HepG2 (cell line): Measurements from ENCODE around the gene ATG4D. TPM values are rescaled to one million over a fixed set of nuclear protein-coding genes. Genes with fewer than 3 reads are reported as not detected.

Source experiments
- CENPX ChIP-seq: sonication (generic); formaldehyde crosslinking; IDR thresholded peaks from 2 replicates; pipeline ENCODE4 v1.9.0; 2021; ENCODE audit warnings: mild to moderate bottlenecking, missing genetic modification reagents, moderate library complexity
- FOXP1 ChIP-seq, 2 experiments: fragments of 450-650 bp in 1 of 2; IDR thresholded peaks; 2 replicates each; pipeline ENCODE4 v1.6.1; 2017 to 2018; ENCODE audit warnings: antibody characterized with exemption in 1 of 2
- GATAD2A ChIP-seq: IDR thresholded peaks from 2 replicates; pipeline ENCODE4 v1.6.1; 2016
- HNRNPK ChIP-seq: fragments of 200-400 bp; formaldehyde crosslinking; IDR thresholded peaks from 2 replicates; pipeline ENCODE4 v1.6.1; 2018; ENCODE audit warnings: low read length, low read depth, moderate library complexity, mild to moderate bottlenecking; ENCODE audit not compliant: poor library complexity, severe bottlenecking
- ISL2 ChIP-seq: sonication (generic); formaldehyde crosslinking; IDR thresholded peaks from 2 replicates; pipeline ENCODE4 v1.5.0; 2020; ENCODE audit warnings: missing genetic modification reagents
- RXRA ChIP-seq: sonication (generic); formaldehyde crosslinking; IDR thresholded peaks from 2 replicates; pipeline ENCODE4 v1.5.1; 2020; ENCODE audit warnings: missing genetic modification reagents
- SIX1 ChIP-seq: sonication (generic); formaldehyde crosslinking; IDR thresholded peaks from 2 replicates; pipeline ENCODE4 v1.4.0; 2020; ENCODE audit warnings: missing genetic modification reagents, borderline replicate concordance
- SNAI1 ChIP-seq: sonication (generic); formaldehyde crosslinking; IDR thresholded peaks from 2 replicates; pipeline ENCODE4 v1.5.0; 2020; ENCODE audit warnings: mild to moderate bottlenecking, missing genetic modification reagents, borderline replicate concordance
- TEAD3 ChIP-seq: optimal IDR thresholded peaks from 2 replicates; pipeline ENCODE3; 2016; ENCODE audit warnings: borderline replicate concordance
- ZNF33B ChIP-seq: sonication (generic); formaldehyde crosslinking; IDR thresholded peaks from 2 replicates; pipeline ENCODE4 v1.5.1; 2020; ENCODE audit warnings: mild to moderate bottlenecking, missing genetic modification reagents
- ZNF550 ChIP-seq: sonication (generic); formaldehyde crosslinking; IDR thresholded peaks from 2 replicates; pipeline ENCODE4 v1.4.0; 2020; ENCODE audit warnings: mild to moderate bottlenecking, missing genetic modification reagents, borderline replicate concordance
- polyA plus RNA-seq, 8 experiments: library from polyadenylated mRNA; depleted of rRNA in 3 of 8; stranded (reverse) in 7 of 8; unstranded in 1 of 8; fragments of >200 nt; fragmentation: Illumina TruSeq in 4 of 8; extraction: Trizol in 4 of 8; gene quantifications; 2 replicates each; pipeline versions ENCODE4 v1.2.1 to v1.2.3, GENCODE V29; 2011 to 2016; ENCODE audit warnings: low read depth in 4 of 8, missing spikeins in 1 of 8, mixed read lengths in 1 of 8; ENCODE audit not compliant: insufficient read depth in 1 of 8
- total RNA-seq, 5 experiments: library from RNA; depleted of rRNA; stranded (reverse); fragments of >200 nt; fragmentation: Illumina TruSeq; extraction: Trizol; gene quantifications; 2 replicates each; pipeline ENCODE4 v1.2.3, GENCODE V29; 2016; ENCODE audit warnings: low read depth in 1 of 5
- TF ChIP-seq, protein P1 (sequence below), 2 experiments: fragments of 450-650 bp in 1 of 2; sonication (generic) in 1 of 2; formaldehyde crosslinking in 1 of 2; IDR thresholded peaks; 2 replicates each; pipeline versions ENCODE4 v1.6.1 to v1.8.0; 2016 to 2022; ENCODE audit warnings: antibody characterized with exemption in 1 of 2, mild to moderate bottlenecking in 1 of 2, missing genetic modification reagents in 1 of 2
- TF ChIP-seq, protein P2 (sequence below): IDR thresholded peaks from 2 replicates; pipeline ENCODE4 v1.6.1; 2018; ENCODE audit warnings: missing genetic modification reagents, mild to moderate bottlenecking, missing compliant biosample characterization
- TF ChIP-seq, protein P3 (sequence below): IDR thresholded peaks from 2 replicates; pipeline ENCODE4 v1.4.0; 2020; ENCODE audit warnings: mild to moderate bottlenecking, missing genetic modification reagents

The ATG4D gene
- total and polyA plus RNA-seq, 2 of the 13 experiments (the other 11 are each of a cell fraction or from before 2014, with no cell fraction given) = 17.8 to 19.0 TPM

DNA sequence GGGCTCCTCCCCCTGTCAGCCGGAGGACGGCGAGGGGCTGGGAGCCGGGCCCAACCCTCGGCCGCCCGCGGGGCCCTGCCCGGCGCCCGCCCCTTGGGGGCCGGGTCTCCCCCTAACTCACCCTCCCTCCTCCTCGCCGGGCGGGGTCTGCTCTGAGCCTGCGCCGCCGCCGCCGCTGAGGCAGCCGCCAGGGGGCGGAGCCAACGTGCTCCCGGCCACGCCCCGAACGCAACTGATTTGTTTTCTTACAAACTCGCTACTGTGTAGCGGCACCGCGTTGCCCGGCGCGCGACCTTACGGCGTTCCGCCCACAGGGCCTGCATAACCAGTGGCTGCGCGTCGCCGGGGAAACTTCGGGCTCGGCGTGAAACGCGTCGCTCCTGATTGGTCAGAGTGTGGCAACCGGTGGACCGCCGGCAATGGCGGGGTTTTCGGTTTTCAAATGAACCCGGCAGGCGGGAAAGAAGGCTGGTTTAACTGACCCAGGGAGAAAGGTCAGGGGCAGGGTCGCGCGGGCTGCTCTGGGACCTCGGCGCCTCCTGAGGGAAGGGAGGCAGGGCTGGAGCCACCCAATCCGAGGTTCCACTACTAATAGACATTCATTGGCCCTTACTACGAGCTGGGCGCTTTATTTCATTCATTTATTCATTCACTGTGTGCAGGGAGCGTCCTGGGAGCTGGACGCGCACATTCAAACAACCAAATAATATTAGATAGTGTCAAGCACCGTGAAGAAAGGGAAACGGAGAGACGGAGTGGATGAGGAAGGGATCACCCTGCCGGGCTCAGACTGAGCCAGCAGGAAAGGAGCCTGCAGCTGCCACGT is 25.3 kb downstream of the ATG4D start, which contains the start of gene CDKN2D (continued):
- TF ChIP-seq FOXP1 (IDR thresholded peaks at IDR 0.05) (no peak), FOXP1 (CRISPR knock-in tag; IDR thresholded peaks at IDR 0.05) (peak; percentile 32; the same call in 1 of the 2 replicates), GATAD2A (CRISPR knock-in tag) (no peak), ZNF33B (CRISPR knock-in tag) (no peak), HNRNPK (peak; percentile 44), RXRA (CRISPR knock-in tag) (peak; percentile 96), TEAD3 (CRISPR knock-in tag) (peak; percentile 78), CENPX (CRISPR knock-in tag) (no peak), SIX1 (CRISPR knock-in tag) (no peak), ZNF550 (CRISPR knock-in tag) (no peak), ISL2 (CRISPR knock-in tag) (no peak), SNAI1 (no peak)
- TF ChIP-seq, protein P1, sequence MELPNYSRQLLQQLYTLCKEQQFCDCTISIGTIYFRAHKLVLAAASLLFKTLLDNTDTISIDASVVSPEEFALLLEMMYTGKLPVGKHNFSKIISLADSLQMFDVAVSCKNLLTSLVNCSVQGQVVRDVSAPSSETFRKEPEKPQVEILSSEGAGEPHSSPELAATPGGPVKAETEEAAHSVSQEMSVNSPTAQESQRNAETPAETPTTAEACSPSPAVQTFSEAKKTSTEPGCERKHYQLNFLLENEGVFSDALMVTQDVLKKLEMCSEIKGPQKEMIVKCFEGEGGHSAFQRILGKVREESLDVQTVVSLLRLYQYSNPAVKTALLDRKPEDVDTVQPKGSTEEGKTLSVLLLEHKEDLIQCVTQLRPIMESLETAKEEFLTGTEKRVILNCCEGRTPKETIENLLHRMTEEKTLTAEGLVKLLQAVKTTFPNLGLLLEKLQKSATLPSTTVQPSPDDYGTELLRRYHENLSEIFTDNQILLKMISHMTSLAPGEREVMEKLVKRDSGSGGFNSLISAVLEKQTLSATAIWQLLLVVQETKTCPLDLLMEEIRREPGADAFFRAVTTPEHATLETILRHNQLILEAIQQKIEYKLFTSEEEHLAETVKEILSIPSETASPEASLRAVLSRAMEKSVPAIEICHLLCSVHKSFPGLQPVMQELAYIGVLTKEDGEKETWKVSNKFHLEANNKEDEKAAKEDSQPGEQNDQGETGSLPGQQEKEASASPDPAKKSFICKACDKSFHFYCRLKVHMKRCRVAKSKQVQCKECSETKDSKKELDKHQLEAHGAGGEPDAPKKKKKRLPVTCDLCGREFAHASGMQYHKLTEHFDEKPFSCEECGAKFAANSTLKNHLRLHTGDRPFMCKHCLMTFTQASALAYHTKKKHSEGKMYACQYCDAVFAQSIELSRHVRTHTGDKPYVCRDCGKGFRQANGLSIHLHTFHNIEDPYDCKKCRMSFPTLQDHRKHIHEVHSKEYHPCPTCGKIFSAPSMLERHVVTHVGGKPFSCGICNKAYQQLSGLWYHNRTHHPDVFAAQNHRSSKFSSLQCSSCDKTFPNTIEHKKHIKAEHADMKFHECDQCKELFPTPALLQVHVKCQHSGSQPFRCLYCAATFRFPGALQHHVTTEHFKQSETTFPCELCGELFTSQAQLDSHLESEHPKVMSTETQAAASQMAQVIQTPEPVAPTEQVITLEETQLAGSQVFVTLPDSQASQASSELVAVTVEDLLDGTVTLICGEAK (IDR thresholded peaks at IDR 0.05) = no peak
- TF ChIP-seq, protein P1 (CRISPR knock-in tag; IDR thresholded peaks at IDR 0.05) = no peak; the same call in 1 of the 2 replicates
- TF ChIP-seq, protein P2, sequence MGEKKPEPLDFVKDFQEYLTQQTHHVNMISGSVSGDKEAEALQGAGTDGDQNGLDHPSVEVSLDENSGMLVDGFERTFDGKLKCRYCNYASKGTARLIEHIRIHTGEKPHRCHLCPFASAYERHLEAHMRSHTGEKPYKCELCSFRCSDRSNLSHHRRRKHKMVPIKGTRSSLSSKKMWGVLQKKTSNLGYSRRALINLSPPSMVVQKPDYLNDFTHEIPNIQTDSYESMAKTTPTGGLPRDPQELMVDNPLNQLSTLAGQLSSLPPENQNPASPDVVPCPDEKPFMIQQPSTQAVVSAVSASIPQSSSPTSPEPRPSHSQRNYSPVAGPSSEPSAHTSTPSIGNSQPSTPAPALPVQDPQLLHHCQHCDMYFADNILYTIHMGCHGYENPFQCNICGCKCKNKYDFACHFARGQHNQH = peak; percentile 79
- TF ChIP-seq, protein P3, sequence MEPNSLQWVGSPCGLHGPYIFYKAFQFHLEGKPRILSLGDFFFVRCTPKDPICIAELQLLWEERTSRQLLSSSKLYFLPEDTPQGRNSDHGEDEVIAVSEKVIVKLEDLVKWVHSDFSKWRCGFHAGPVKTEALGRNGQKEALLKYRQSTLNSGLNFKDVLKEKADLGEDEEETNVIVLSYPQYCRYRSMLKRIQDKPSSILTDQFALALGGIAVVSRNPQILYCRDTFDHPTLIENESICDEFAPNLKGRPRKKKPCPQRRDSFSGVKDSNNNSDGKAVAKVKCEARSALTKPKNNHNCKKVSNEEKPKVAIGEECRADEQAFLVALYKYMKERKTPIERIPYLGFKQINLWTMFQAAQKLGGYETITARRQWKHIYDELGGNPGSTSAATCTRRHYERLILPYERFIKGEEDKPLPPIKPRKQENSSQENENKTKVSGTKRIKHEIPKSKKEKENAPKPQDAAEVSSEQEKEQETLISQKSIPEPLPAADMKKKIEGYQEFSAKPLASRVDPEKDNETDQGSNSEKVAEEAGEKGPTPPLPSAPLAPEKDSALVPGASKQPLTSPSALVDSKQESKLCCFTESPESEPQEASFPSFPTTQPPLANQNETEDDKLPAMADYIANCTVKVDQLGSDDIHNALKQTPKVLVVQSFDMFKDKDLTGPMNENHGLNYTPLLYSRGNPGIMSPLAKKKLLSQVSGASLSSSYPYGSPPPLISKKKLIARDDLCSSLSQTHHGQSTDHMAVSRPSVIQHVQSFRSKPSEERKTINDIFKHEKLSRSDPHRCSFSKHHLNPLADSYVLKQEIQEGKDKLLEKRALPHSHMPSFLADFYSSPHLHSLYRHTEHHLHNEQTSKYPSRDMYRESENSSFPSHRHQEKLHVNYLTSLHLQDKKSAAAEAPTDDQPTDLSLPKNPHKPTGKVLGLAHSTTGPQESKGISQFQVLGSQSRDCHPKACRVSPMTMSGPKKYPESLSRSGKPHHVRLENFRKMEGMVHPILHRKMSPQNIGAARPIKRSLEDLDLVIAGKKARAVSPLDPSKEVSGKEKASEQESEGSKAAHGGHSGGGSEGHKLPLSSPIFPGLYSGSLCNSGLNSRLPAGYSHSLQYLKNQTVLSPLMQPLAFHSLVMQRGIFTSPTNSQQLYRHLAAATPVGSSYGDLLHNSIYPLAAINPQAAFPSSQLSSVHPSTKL (CRISPR knock-in tag) = 0 out of 2 replicates have a peak, but pooled peaks have one; percentile 10
